Transverse colon (tissue), 4 donors: Measurements from ENCODE around the gene CD3G. TPM values are rescaled to one million over a fixed set of nuclear protein-coding genes. Genes with fewer than 3 reads are reported as not detected.
A peak's percentile ranks its signal among the peaks of the same experiment; 100 is the strongest.

Experiments used
- DNase-seq: peaks from one replicate; pipeline ENCODE4 v3.0.0-alpha.2; 2019
- H3K27ac ChIP-seq, 4 donors: fragments of 200-600 bp; sonication (generic); 2 replicates each; pipeline ENCODE4 v1.5.1; 2016 to 2018; ENCODE audit warnings: inconsistent platforms in 4 of 4
- H3K27me3 ChIP-seq: fragments of 200-600 bp; sonication (generic); 2 replicates; pipeline ENCODE4 v1.5.1; 2017; ENCODE audit warnings: inconsistent platforms
- H3K36me3 ChIP-seq, 4 donors: fragments of 200-600 bp; sonication (generic); 2 replicates each; pipeline ENCODE4 v1.5.1; 2017 to 2019; ENCODE audit warnings: inconsistent platforms in 4 of 4
- H3K4me1 ChIP-seq, 4 donors: fragments of 200-600 bp; sonication (generic); 2 replicates each; pipeline ENCODE4 v1.5.1; 2017 to 2020; ENCODE audit warnings: inconsistent platforms in 4 of 4
- H3K4me3 ChIP-seq, 4 donors: fragments of 200-600 bp; sonication (generic); 1 replicate in 1 of 4; 2 replicates in 3 of 4; pipeline versions ENCODE4 v1.5.1 to v1.6.1; 2017 to 2019; ENCODE audit warnings: inconsistent platforms in 4 of 4
- H3K9me3 ChIP-seq, 2 donors: fragments of 200-600 bp; sonication (generic); 2 replicates each; pipeline ENCODE4 v1.5.1; 2017 to 2019; ENCODE audit warnings: inconsistent platforms in 2 of 2
- CTCF ChIP-seq, 5 experiments: fragments of 200-600 bp in 3 of 5; fragments of 450-650 bp in 2 of 5; sonication (generic) in 3 of 5; IDR thresholded peaks; 1 replicate in 2 of 5; 2 replicates in 3 of 5; pipeline ENCODE4 v1.5.1; 2016 to 2017; ENCODE audit warnings: antibody characterized with exemption in 5 of 5, inconsistent platforms in 3 of 5, mild to moderate bottlenecking in 2 of 5, moderate library complexity in 1 of 5
- EP300 ChIP-seq: sonication (generic); formaldehyde crosslinking; IDR thresholded peaks from one replicate; pipeline ENCODE4 v1.6.1; 2017; ENCODE audit warnings: antibody characterized with exemption, low read depth
- POLR2A ChIP-seq: fragments of 450-650 bp; IDR thresholded peaks from one replicate; pipeline ENCODE4 v1.6.1; 2016; ENCODE audit warnings: antibody characterized with exemption, mild to moderate bottlenecking, moderate library complexity
- POLR2AphosphoS5 ChIP-seq, 3 donors: sonication (generic); formaldehyde crosslinking; IDR thresholded peaks; one replicate each; pipeline ENCODE4 v1.6.1; 2016; ENCODE audit warnings: antibody characterized with exemption in 3 of 3
- WGBS, 2 donors: methylation state at CpG; one replicate each; pipeline ENCODE4 v1.1.5; 2018; ENCODE audit warnings: low coverage in 1 of 2; 5-methylcytosine and 5-hydroxymethylcytosine counted together
- in situ Hi-C, 4 donors: fragments of 200-750 bp; cut with MboI; loops; one replicate each; pipeline versions ENCODE4 v1.15.0 to v1.15.1; 2017; ENCODE audit warnings: low sequenced_read_pairs in 3 of 4, low pct_ligation_motif_present in 1 of 4, low pct_unique_long_range_greater_than_20kb in 1 of 4
- intact Hi-C: fragments of 100-400 bp; cut with DNase I; formaldehyde crosslinking; loops from one replicate; pipeline ENCODE4 v1.15.1; 2023; ENCODE audit warnings: low total_unique reads
- total RNA-seq, 4 donors: library from RNA; depleted of rRNA; stranded (reverse); fragments of >200 nt; gene quantifications; one replicate each; pipeline ENCODE4 v1.1.0, GENCODE V29; 2016

Gene CD3G
- total RNA-seq, 4 donors from 2014 or later: 2.2 to 5.4 (median 2.2) TPM; not detected in 1

- H3K4me3 ChIP-seq: no peak overlapping the region
- intact Hi-C loops (no loop called here), in situ Hi-C loops (no loop called here)
- 80% methylated on average over 5 of the region's 5 CpGs; no CpG with 5 or more reads in 1 of the 2 donors for WGBS, 2 donors
- H3K9me3 ChIP-seq: no peaks in the 10 kb centered on the region
- TF ChIP-seq POLR2A (no peak), CTCF (IDR thresholded peaks at IDR 0.05) (no peak), EP300 (no peak), POLR2AphosphoS5 (IDR thresholded peaks at IDR 0.05) (no peak)
- H3K4me1 ChIP-seq: no peaks in the 10 kb centered on the region
- peak overlapping the region; percentile 1 to 45 (median 36) for H3K27ac ChIP-seq
- no peak for DNase-seq
- H3K36me3 ChIP-seq: no peaks in the 10 kb centered on the region
- H3K27me3 ChIP-seq: peaks cover 4% of the 10 kb centered on the region
Observed at GRCh38 chr11:118339281-118339961, 4.7 kb upstream of the CD3G start.

- TF ChIP-seq POLR2AphosphoS5 (IDR thresholded peaks at IDR 0.05): no peak
- TF ChIP-seq EP300: no peak
- TF ChIP-seq CTCF (IDR thresholded peaks at IDR 0.05): no peak
- TF ChIP-seq POLR2A: no peak
- in situ Hi-C loops: loop anchor here in 1 of 4 donors (10.0 kb wide), 1 partner anchor 46 kb away; no protein-coding TSS in a partner anchor
- peak overlapping the region in 2 of 4 donors; percentile 1 to 2 for H3K27ac ChIP-seq
- no peaks in the 10 kb centered on the region for H3K9me3 ChIP-seq
- H3K4me3 ChIP-seq: peak overlapping the region in 1 of 4 donors; percentile 2
- DNase-seq: no peak
- no peaks in the 10 kb centered on the region for H3K36me3 ChIP-seq
- intact Hi-C loops: no loop called here
- H3K4me1 ChIP-seq: no peaks in the 10 kb centered on the region
- H3K27me3 ChIP-seq: peaks cover 7% of the 10 kb centered on the region
- WGBS, 2 donors: 79 to 93% methylated on average over 3 of the region's 3 CpGs
Observed at GRCh38 chr11:118340449-118340848, 3.7 kb upstream of the CD3G start.

GRCh38 chr11:118341261-118341660 is 2.9 kb upstream of the CD3G start:
- TF ChIP-seq CTCF (IDR thresholded peaks at IDR 0.05) (no peak), POLR2A (no peak), EP300 (no peak), POLR2AphosphoS5 (IDR thresholded peaks at IDR 0.05) (no peak)
- DNase-seq: no peak
- Histone ChIP-seq H3K27ac (peak overlapping the region in 2 of 4 donors; percentile 2 to 39), H3K9me3 (no peaks in the 10 kb centered on the region), H3K4me1 (no peaks in the 10 kb centered on the region), H3K27me3 (peaks cover 14% of the 10 kb centered on the region), H3K36me3 (no peaks in the 10 kb centered on the region), H3K4me3 (peak overlapping the region in 1 of 4 donors; percentile 2)
- WGBS, 2 donors: 94% methylated on average over 3 of the region's 3 CpGs; no CpG with 5 or more reads in 1 of the 2 donors
- intact Hi-C loops (no loop called here), in situ Hi-C loops (loop anchor here in 1 of 4 donors (10.0 kb wide), 1 partner anchor 46 kb away; no protein-coding TSS in a partner anchor)

- peak overlapping the region in 2 of 4 donors; percentile 2 to 12 for H3K4me3 ChIP-seq
- 79 to 100% methylated on average over 1 to 5 of the region's 5 CpGs for WGBS, 2 donors
- peak overlapping the region; percentile 38 to 53 (median 40) for H3K27ac ChIP-seq
Observed at GRCh38 chr11:118341815-118342489, 2.2 kb upstream of the CD3G start.

More at GRCh38 chr11:118341815-118342489, 2.2 kb upstream of the CD3G start:
- in situ Hi-C loops (loop anchor here in 1 of 4 donors (10.0 kb wide), 1 partner anchor 47 kb away; no protein-coding TSS in a partner anchor), intact Hi-C loops (no loop called here)
- TF ChIP-seq POLR2AphosphoS5 (IDR thresholded peaks at IDR 0.05): no peak
- TF ChIP-seq POLR2A: no peak
- no peak for TF ChIP-seq EP300
- no peak for TF ChIP-seq CTCF (IDR thresholded peaks at IDR 0.05)
- H3K36me3 ChIP-seq: no peaks in the 10 kb centered on the region
- DNase-seq: no peak
- no peaks in the 10 kb centered on the region for H3K4me1 ChIP-seq
- H3K9me3 ChIP-seq: no peaks in the 10 kb centered on the region
- peaks cover 14% of the 10 kb centered on the region for H3K27me3 ChIP-seq
